GM21528 (cell line): ENCODE results near the gene FAM53C.

Source experiments
- ATAC-seq: cut with Tn5 transposase; IDR thresholded peaks from one replicate; pipeline ENCODE4 v1.9.1; 2021; ENCODE audit warnings: mild to moderate bottlenecking, moderate library complexity; ENCODE audit not compliant: unreplicated experiment, low FRiP score

FAM53C gene

GRCh38 chr5:138350563-138350890 is 12.5 kb downstream of the FAM53C start:
- no peak for ATAC-seq

- ATAC-seq, result no peak
Measured at GRCh38 chr5:138351056-138351455, 13.0 kb downstream of the FAM53C start.

- ATAC-seq, result no peak
Measured at GRCh38 chr5:138351517-138351916, 13.5 kb downstream of the FAM53C start.

- ATAC-seq, result peak; percentile 62
Measured at GRCh38 chr5:138352071-138352721, 14.1 kb downstream of the FAM53C start, which contains the start of gene KDM3B. Gene KDM3B (plus strand): TSS chr5:138352685. CDS start chr5:138352796, 111 bp downstream.

GRCh38 chr5:138352722-138353559 is 14.9 kb downstream of the FAM53C start:
- peak; percentile 48 for ATAC-seq

GRCh38 chr5:138353560-138354080 is 15.6 kb downstream of the FAM53C start:
- no peak for ATAC-seq

- ATAC-seq, result no peak
Measured at GRCh38 chr5:138354387-138354786, 16.3 kb downstream of the FAM53C start.

- no peak for ATAC-seq
Measured at GRCh38 chr5:138354926-138355378, 16.9 kb downstream of the FAM53C start.

- ATAC-seq, result no peak
Measured at GRCh38 chr5:138359621-138360020, 21.6 kb downstream of the FAM53C start.

- no peak for ATAC-seq
Measured at GRCh38 chr5:138360941-138361452, 22.9 kb downstream of the FAM53C start.

- ATAC-seq, result no peak
Measured at GRCh38 chr5:138364576-138364975, 26.5 kb downstream of the FAM53C start.

GRCh38 chr5:138366632-138367382 is 28.7 kb downstream of the FAM53C start:
- no peak for ATAC-seq

- ATAC-seq, result no peak
Measured at GRCh38 chr5:138369261-138369660, 31.2 kb downstream of the FAM53C start.

- ATAC-seq, result no peak
Measured at GRCh38 chr5:138369706-138370105, 31.6 kb downstream of the FAM53C start.

GRCh38 chr5:138370537-138370936 is 32.5 kb downstream of the FAM53C start:
- no peak for ATAC-seq

GRCh38 chr5:138371454-138371853 is 33.4 kb downstream of the FAM53C start:
- ATAC-seq, result no peak

- ATAC-seq, result no peak
Measured at GRCh38 chr5:138372225-138372624, 34.2 kb downstream of the FAM53C start.

GRCh38 chr5:138372653-138373052 is 34.6 kb downstream of the FAM53C start:
- no peak for ATAC-seq

GRCh38 chr5:138382347-138382746 is 44.3 kb downstream of the FAM53C start:
- ATAC-seq, result no peak

GRCh38 chr5:138385660-138386059 is 47.6 kb downstream of the FAM53C start:
- ATAC-seq, result no peak

- no peak for ATAC-seq
Measured at GRCh38 chr5:138386290-138386689, 48.2 kb downstream of the FAM53C start.
